ENCODE results near the gene FNTB. TPM values are rescaled to one million over a fixed set of nuclear protein-coding genes. Genes with fewer than 3 reads are reported as not detected.

The FNTB gene
- total and polyA plus RNA-seq, 2 of the 8 experiments (the other 6 are each of a cell fraction or from before 2014, with no cell fraction given) = 16.0 to 20.7 TPM

- WGBS, 2 experiments (ENCODE audit: extremely low coverage in 1 of 2, insufficient coverage in 1 of 2, insufficient read length in 1 of 2, insufficient replicate concordance in 2 of 2, low coverage in 1 of 2, low lambda C conversion rate in 2 of 2, missing lambda C conversion rate in 1 of 2) = 1% methylated on average over 39 of the region's 61 CpGs; no CpG with 5 or more reads in 1 of the 2 experiments
- Histone ChIP-seq H3K56ac (replicated peaks; ENCODE audit: insufficient read length, low read depth, low read length) (no peak within 1 kb of the TSS), H3K27me3 (replicated peaks in 1 of 4; ENCODE audit: control insufficient read depth in 3 of 4, extremely low read depth in 1 of 4, insufficient read depth in 3 of 4, low read length in 3 of 4) (no peaks in the 10 kb centered on the region; a peak in 2 of 7 replicates), H3K23ac (ENCODE audit: insufficient read length) (no peak within 1 kb of the TSS), H3K4me3 (ENCODE audit: extremely low read depth in 1 of 4, insufficient read depth in 2 of 4, low read depth in 3 of 4, low read length in 4 of 4) (peak within 1 kb of the TSS; percentile 70 to 98 (median 79)), H2BK15ac (ENCODE audit: low read length) (no peak within 1 kb of the TSS), H2BK120ac (replicated peaks; ENCODE audit: low read depth, low read length) (no peak within 1 kb of the TSS), H3K14ac (ENCODE audit: insufficient read length) (no peak within 1 kb of the TSS), H4K5ac (ENCODE audit: insufficient read length, low read depth, low read length) (no peak within 1 kb of the TSS), H2BK20ac (ENCODE audit: low read length) (no peak within 1 kb of the TSS), H3K79me1 (ENCODE audit: low read depth, low read length) (peaks cover 2% of the 10 kb centered on the region; the same call in 1 of the 2 replicates), H3K4me1 (replicated peaks in 1 of 4; ENCODE audit: control insufficient read depth in 3 of 4, insufficient read depth in 4 of 4, low read length in 3 of 4) (peaks cover 0 to 1% (median 0%) of the 10 kb centered on the region in 4 experiments; a peak in 2 of 7 replicates), H3K9ac (replicated peaks in 1 of 4; ENCODE audit: extremely low read depth in 1 of 4, low read depth in 3 of 4, low read length in 3 of 4) (peak within 1 kb of the TSS; percentile 21 to 69 (median 33)), H3K4me2 (ENCODE audit: insufficient read depth in 1 of 2, low read depth in 2 of 2, low read length in 2 of 2) (peak within 1 kb of the TSS; percentile 81 to 91), H2AFZ (ENCODE audit: low read length) (peak within 1 kb of the TSS; percentile 78), H3K79me2 (ENCODE audit: control insufficient read depth in 1 of 2, insufficient read depth in 2 of 2, low read length in 2 of 2) (peaks cover 0 to 35% of the 10 kb centered on the region in 2 experiments; a peak in 2 of 4 replicates), H4K91ac (replicated peaks; ENCODE audit: insufficient read length, low read length) (no peak within 1 kb of the TSS), H3K36me3 (ENCODE audit: control insufficient read depth in 2 of 4, insufficient read depth in 4 of 4, low read length in 3 of 4) (peaks cover 0 to 9% (median 3%) of the 10 kb centered on the region in 4 experiments; a peak in 3 of 8 replicates), H2BK12ac (ENCODE audit: low read depth, low read length) (no peak within 1 kb of the TSS), H3K4ac (replicated peaks; ENCODE audit: insufficient read length, low read depth, low read length) (no peak within 1 kb of the TSS), H4K20me1 (replicated peaks in 1 of 2; ENCODE audit: control insufficient read depth in 1 of 2, insufficient read depth in 2 of 2, low read length in 2 of 2) (peaks cover 2 to 3% of the 10 kb centered on the region in 2 experiments), H3K23me2 (ENCODE audit: low read depth, low read length) (peaks cover 5% of the 10 kb centered on the region; the same call in 1 of the 2 replicates), H4K8ac (ENCODE audit: extremely low read depth, insufficient read depth, low read length) (no peak within 1 kb of the TSS), H2AK5ac (ENCODE audit: low read depth, low read length) (no peak within 1 kb of the TSS), H3K18ac (ENCODE audit: extremely low read depth, low read length) (no peak within 1 kb of the TSS), H3K27ac (ENCODE audit: low read depth, low read length) (no peak within 1 kb of the TSS), H3K9me3 (ENCODE audit: insufficient read depth in 2 of 2, low read depth in 1 of 2, low read length in 1 of 2) (no peaks in the 10 kb centered on the region), H2BK5ac (ENCODE audit: low read depth, low read length) (0 out of 2 replicates have a peak within 1 kb of the TSS, but pooled peaks have one; percentile 31)
- ChIA-PET CTCF (ENCODE audit: partially characterized antibody) (interaction anchor here (0.6 to 1.6 kb wide), 4 partner anchors 41 to 309 kb away, joined by 3 to 5 read pairs (median 4); partner anchors contain the start of gene FNTB), POLR2A (ENCODE audit: partially characterized antibody) (interaction anchor here (0.6 to 1.1 kb wide), 7 partner anchors 9 to 232 kb away, joined by 3 to 4 read pairs (median 3); partner anchors contain the start of gene FNTB)
- peak; percentile 92 to 94 for DNase-seq (ENCODE audit: low read depth in 1 of 2, low spot score in 2 of 2)
- FAIRE-seq = no peak
- peak; percentile 63; the same call in 1 of the 2 replicates for TF ChIP-seq POLR2AphosphoS5 (IDR thresholded peaks at IDR 0.05; ENCODE audit: low read depth, low read length)
- peak; percentile 89 for TF ChIP-seq SIX5 (IDR thresholded peaks at IDR 0.05; ENCODE audit: low read depth, low read length)
- no peak for TF ChIP-seq HDAC6 (IDR thresholded peaks at IDR 0.05; ENCODE audit: low read depth, low read length)
- TF ChIP-seq PHF8 (conservative IDR thresholded peaks at IDR 0.05; ENCODE audit: low read depth, low read length) = peak; percentile 41
- no peak for TF ChIP-seq SP4 (IDR thresholded peaks at IDR 0.05; ENCODE audit: low read length)
- TF ChIP-seq MAX (IDR thresholded peaks at IDR 0.05) = peak; percentile 93
- no peak for TF ChIP-seq CHD2 (IDR thresholded peaks at IDR 0.05; ENCODE audit: low read length)
- 0 out of 2 replicates have a peak, but pooled peaks have one; percentile 9 for TF ChIP-seq BACH1 (IDR thresholded peaks at IDR 0.05; ENCODE audit: low read length)
- TF ChIP-seq TAF1 (IDR thresholded peaks at IDR 0.05; ENCODE audit: low read depth, low read length) = peak; percentile 84
- no peak for TF ChIP-seq KDM1A (IDR thresholded peaks at IDR 0.05; ENCODE audit: borderline replicate concordance, low read length)
- TF ChIP-seq RXRA (IDR thresholded peaks at IDR 0.05; ENCODE audit: insufficient read depth, low read depth, low read length) = no peak
- no peak for TF ChIP-seq TCF12 (IDR thresholded peaks at IDR 0.05; ENCODE audit: low read depth, low read length)
- no peak for TF ChIP-seq MAFK (IDR thresholded peaks at IDR 0.05; ENCODE audit: low read depth, low read length)
Measured at GRCh38 chr14:65102441-65103149, 115.9 kb downstream of the FNTB start, which contains the start of gene MAX. TSS of gene MAX (minus strand) at chr14:65102517. CDS start at chr14:65102339, 178 bp downstream.
